Ramos (cell line): ENCODE data around the gene CBLB.

Experiments
- in situ Hi-C: fragments of 300-500 bp; cut with MboI; formaldehyde crosslinking; loops from one replicate; pipeline ENCODE4 v1.14.3; 2022; ENCODE audit warnings: low sequenced_read_pairs; ENCODE audit not compliant: unreplicated experiment

Gene CBLB

DNA sequence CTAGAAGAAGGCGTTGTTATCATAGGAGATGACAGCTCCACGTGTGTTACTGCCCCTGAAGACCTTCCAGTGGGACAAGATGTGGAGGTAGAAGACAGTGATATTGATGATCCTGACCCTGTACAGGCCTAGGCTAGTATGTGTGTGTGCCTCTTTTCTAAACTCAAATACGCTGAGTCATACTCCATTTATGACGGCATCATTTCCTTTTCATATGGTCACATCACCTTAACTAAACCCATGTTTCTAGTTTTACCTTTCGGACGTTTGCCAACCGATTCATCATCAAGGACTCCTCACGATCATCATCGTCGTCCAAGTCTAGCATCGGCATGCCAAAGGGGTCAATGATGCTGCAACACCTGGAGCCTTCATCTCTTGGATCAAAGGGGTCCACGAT, 149.0 kb downstream of the CBLB start:
- in situ Hi-C loops, result no loop called here

- in situ Hi-C loops, result no loop called here
Measured at GRCh38 chr3:105715372-105715771, 153.4 kb downstream of the CBLB start.

GRCh38 chr3:105714453-105714852, 154.4 kb downstream of the CBLB start:
- in situ Hi-C loops, result no loop called here

DNA sequence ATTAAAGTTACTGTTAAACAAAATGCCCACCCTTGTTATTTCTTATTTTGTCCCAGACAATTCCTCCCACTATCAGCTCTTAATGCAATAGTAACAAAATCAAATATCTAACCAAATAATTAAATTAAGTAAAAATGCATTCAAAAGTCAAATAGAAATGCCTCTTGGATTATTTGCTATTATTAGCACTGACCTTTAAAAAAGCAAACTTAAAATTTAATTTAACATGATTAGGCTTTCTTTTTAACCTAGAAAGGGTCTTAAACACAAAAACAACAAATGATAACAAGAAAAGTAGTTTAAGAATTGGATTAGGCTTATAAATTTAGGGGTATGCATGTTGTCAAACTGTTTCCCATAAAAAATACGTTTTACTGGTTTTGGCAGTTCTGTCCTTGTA, 159.8 kb downstream of the CBLB start:
- in situ Hi-C loops, result no loop called here

GRCh38 chr3:105707009-105707408, 161.8 kb downstream of the CBLB start:
- in situ Hi-C loops, result no loop called here

DNA sequence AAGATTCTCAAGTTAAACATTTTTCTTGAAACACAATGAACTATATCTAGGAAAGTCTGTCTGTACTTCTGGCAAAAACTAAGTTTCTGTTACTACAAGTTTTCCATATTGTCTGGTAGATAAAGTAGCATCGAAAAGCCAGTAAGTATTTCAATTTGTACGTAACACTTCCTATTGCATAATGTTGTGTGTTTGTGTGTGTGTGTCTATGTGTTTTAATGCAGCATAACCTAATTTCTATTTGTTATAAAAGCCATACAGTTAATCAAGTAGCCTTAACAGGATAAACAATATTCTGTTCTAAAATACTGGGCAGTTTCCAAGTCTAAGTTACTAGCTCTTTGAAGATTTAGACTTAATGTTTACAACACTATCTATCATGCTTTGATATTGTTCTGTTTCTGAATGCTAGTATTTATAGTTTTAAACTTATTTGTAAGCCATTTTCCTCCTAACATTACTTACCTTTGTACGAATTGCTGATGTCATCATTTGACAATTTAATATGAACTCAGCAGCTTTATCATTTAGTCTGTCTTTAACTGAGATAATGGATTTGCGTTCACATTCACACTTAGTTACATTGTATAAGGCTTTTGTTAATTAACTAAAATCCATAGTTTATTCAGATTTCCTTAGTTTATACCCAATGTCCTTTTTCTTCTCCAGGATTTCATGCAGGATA, 163.9 kb downstream of the CBLB start:
- in situ Hi-C loops, result no loop called here

GRCh38 chr3:105700575-105700974, 168.2 kb downstream of the CBLB start:
- in situ Hi-C loops, result no loop called here

DNA sequence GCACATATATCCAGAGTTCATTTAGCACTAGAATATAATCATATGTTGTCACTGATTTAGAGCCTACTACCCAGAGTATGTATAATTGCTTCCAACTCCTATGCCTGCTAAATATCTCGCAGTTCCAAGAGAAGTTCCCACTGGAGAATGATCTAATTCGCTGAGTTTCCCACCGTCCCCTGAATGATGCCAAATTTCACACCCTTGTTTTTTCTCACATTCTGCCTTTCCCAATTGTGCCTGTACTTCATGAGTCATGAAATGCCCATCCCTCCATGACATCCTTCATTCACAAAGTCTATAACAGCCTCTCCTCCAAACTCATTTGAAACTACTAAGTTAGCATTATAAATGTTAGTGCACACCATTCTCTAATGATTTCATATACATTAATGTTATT, 177.2 kb downstream of the CBLB start:
- in situ Hi-C loops, result loop anchor here (25.0 kb wide), 1 partner anchor 921 kb away; no protein-coding TSS in a partner anchor

- in situ Hi-C loops, result loop anchor here (25.0 kb wide), 1 partner anchor 921 kb away; no protein-coding TSS in a partner anchor
Measured at GRCh38 chr3:105691053-105691452, 177.8 kb downstream of the CBLB start.

GRCh38 chr3:105688821-105689220, 180.0 kb downstream of the CBLB start:
- in situ Hi-C loops, result loop anchor here (25.0 kb wide), 1 partner anchor 923 kb away; no protein-coding TSS in a partner anchor

DNA sequence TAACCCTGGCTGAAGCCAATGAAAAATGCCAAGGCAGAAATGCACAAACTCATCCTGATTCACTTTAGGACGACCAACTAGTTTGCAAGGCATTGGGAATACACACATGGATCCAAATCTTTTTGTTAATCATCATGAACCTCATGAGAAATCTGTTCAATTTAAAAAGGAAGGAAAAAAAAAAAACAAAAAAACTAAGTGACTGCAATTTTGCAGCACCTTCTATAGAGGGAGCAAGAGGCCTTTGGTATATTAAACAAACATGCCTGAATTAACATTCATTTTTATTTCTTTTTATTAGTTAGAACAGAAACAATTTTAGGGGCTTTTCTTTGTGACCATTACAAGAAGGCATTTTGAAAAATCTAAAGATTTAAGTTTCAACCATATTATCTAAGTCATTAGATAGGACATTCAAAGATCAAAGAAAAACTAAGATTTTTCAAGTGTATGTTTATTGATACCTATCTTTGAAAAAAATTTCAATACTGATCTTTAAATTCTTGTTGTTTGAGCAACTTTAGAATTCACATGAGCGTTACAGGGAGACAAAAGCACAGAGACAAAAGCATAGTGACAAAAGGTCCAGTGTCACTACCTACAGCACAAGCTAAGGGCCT, 182.4 kb downstream of the CBLB start:
- in situ Hi-C loops, result loop anchor here (25.0 kb wide), 1 partner anchor 926 kb away; no protein-coding TSS in a partner anchor

- in situ Hi-C loops, result loop anchor here (25.0 kb wide), 1 partner anchor 932 kb away; no protein-coding TSS in a partner anchor
Measured at GRCh38 chr3:105679951-105680350, 188.9 kb downstream of the CBLB start.

GRCh38 chr3:105678017-105678416, 190.8 kb downstream of the CBLB start:
- in situ Hi-C loops, result loop anchor here (25.0 kb wide), 1 partner anchor 934 kb away; no protein-coding TSS in a partner anchor

GRCh38 chr3:105676621-105677300, 192.1 kb downstream of the CBLB start:
- in situ Hi-C loops, result loop anchor here (25.0 kb wide), 1 partner anchor 936 kb away; no protein-coding TSS in a partner anchor

GRCh38 chr3:105674437-105675065, 194.3 kb downstream of the CBLB start:
- in situ Hi-C loops, result loop anchor here (25.0 kb wide), 1 partner anchor 938 kb away; no protein-coding TSS in a partner anchor

- in situ Hi-C loops, result no loop called here
Measured at GRCh38 chr3:105672996-105673395, 195.8 kb downstream of the CBLB start.

- in situ Hi-C loops, result no loop called here
Measured at GRCh38 chr3:105662306-105662705, 206.5 kb downstream of the CBLB start.

GRCh38 chr3:105661461-105661860, 207.4 kb downstream of the CBLB start:
- in situ Hi-C loops, result no loop called here

- in situ Hi-C loops, result no loop called here
Measured at GRCh38 chr3:105656651-105657504, 211.9 kb downstream of the CBLB start.

- in situ Hi-C loops, result no loop called here
Measured at GRCh38 chr3:105653868-105654267, 214.9 kb downstream of the CBLB start.
